Measurements from ENCODE around the gene AREL1. TPM values are rescaled to one million over a fixed set of nuclear protein-coding genes. Genes with fewer than 3 reads are reported as not detected.

Gene AREL1
- total and polyA plus RNA-seq, 9 donors = 13.9 to 23.4 (median 18.5) TPM

DNA sequence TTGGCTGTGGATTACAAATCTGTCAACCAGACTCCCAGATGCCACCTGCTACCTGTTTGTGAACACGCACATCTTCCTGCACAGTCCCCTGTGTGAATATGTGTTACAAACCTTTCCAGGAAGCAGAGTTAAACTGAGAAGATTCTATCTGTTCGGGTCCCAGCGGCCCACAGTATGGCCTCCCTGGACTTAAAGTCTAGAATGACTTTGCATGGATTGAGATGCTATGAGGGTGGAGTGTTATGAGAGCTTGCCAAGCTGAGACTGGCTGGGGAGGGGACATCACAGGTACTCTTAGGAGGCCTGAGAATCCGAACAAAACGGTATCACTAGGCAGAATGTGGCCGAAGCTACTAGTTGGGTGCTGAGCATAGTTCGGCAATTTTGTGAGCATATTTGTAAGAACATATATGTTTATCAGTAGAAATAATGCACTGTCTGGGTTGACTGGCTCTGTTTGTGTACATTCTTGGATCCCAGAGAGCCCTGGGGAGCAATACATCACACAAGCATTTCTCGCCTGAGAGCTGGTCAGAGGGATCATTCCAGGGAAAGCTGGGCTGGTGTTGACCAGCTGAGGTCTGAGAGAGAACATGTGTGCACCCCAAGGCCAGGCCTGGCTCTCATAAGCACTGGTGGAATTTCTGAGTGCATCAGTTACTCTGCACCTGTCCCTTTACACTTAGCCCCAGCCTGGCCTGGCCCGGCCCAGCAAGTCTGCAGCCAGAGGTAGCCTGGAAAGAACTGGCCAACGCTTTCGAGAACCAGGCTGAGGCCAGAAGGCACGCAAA is 71.1 kb downstream of the AREL1 start:
- peak; percentile 88 for DNase-seq
- WGBS (ENCODE audit: insufficient coverage) = 54% methylated on average over 8 of the region's 12 CpGs
- H3K4me1 ChIP-seq (ENCODE audit: control insufficient read depth, insufficient read depth, low read length) = peaks cover 46% of the 10 kb centered on the region
- no peak overlapping the region for H3K4me3 ChIP-seq (ENCODE audit: low read length)
- H3K9me3 ChIP-seq (replicated peaks; ENCODE audit: control insufficient read depth, low read depth, low read length) = no peaks in the 10 kb centered on the region
- no peaks in the 10 kb centered on the region for H3K36me3 ChIP-seq (ENCODE audit: control insufficient read depth, insufficient read depth, low read length)
- no peaks in the 10 kb centered on the region for H3K27me3 ChIP-seq (ENCODE audit: control insufficient read depth, insufficient read depth, low read length)
- peak overlapping the region; percentile 20 for H3K27ac ChIP-seq (ENCODE audit: low read length)

DNA sequence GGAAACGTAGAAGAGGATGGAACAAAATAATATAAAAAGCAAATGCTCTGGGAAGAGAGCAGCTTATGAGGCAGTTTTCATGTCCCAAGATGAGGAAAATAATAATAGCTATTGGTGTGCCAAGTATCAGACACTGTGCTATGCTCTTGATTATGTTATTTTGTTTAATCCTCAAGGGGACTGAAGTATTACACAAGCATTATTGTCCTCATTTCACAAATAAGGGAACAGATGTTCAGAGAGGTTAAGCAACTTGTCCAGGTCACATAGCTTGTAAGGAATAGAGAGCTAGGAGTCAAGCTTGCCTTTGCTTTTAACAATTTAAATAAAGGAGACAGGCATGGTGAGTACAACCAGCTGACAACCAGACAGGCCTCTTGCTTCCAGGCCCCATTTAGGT is 73.9 kb downstream of the AREL1 start:
- Histone ChIP-seq H3K9me3 (replicated peaks; ENCODE audit: control insufficient read depth, low read depth, low read length) (no peaks in the 10 kb centered on the region), H3K4me1 (ENCODE audit: control insufficient read depth, insufficient read depth, low read length) (peaks cover 64% of the 10 kb centered on the region), H3K27ac (ENCODE audit: low read length) (no peak overlapping the region), H3K27me3 (ENCODE audit: control insufficient read depth, insufficient read depth, low read length) (no peaks in the 10 kb centered on the region), H3K4me3 (ENCODE audit: low read length) (no peak overlapping the region), H3K36me3 (ENCODE audit: control insufficient read depth, insufficient read depth, low read length) (no peaks in the 10 kb centered on the region)
- WGBS (ENCODE audit: insufficient coverage) = 40% methylated on average over 1 of the region's 1 CpG
- DNase-seq = peak; percentile 72

DNA sequence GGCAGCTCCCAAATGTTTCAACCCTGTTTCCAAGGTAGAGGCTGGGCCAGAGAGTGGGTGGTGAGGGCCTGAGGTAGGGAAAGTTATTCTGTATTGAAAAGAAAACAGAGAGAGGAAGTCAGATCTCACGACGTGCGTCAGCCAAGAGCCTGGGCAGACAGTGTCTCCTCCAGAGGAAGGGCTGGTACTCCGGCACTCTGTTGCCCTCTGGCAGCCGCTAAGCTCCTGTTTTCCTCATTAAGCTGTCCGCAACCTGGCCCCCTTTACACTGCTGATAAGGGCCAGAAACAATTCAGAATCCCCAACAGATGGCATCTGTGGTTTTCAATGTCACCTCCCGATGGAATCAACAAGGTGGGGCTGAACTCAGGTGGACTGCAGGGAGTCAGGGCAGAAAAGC is 74.8 kb downstream of the AREL1 start:
- DNase-seq = no peak
- Histone ChIP-seq H3K4me3 (ENCODE audit: low read length) (no peak overlapping the region), H3K4me1 (ENCODE audit: control insufficient read depth, insufficient read depth, low read length) (peaks cover 64% of the 10 kb centered on the region), H3K9me3 (replicated peaks; ENCODE audit: control insufficient read depth, low read depth, low read length) (no peaks in the 10 kb centered on the region), H3K27me3 (ENCODE audit: control insufficient read depth, insufficient read depth, low read length) (no peaks in the 10 kb centered on the region), H3K36me3 (ENCODE audit: control insufficient read depth, insufficient read depth, low read length) (no peaks in the 10 kb centered on the region), H3K27ac (ENCODE audit: low read length) (no peak overlapping the region)
- WGBS (ENCODE audit: insufficient coverage) = 44% methylated on average over 6 of the region's 7 CpGs

- no peaks in the 10 kb centered on the region for H3K27me3 ChIP-seq (ENCODE audit: control insufficient read depth, insufficient read depth, low read length)
- WGBS (ENCODE audit: insufficient coverage) = 0% methylated on average over 1 of the region's 3 CpGs
- H3K27ac ChIP-seq (ENCODE audit: low read length) = no peak overlapping the region
- DNase-seq = no peak
- no peaks in the 10 kb centered on the region for H3K9me3 ChIP-seq (replicated peaks; ENCODE audit: control insufficient read depth, low read depth, low read length)
- H3K4me1 ChIP-seq (ENCODE audit: control insufficient read depth, insufficient read depth, low read length) = peaks cover 61% of the 10 kb centered on the region
- H3K4me3 ChIP-seq (ENCODE audit: low read length) = no peak overlapping the region
- H3K36me3 ChIP-seq (ENCODE audit: control insufficient read depth, insufficient read depth, low read length) = no peaks in the 10 kb centered on the region
These were observed 75.7 kb downstream of the AREL1 start for GRCh38 chr14:74637178-74637550.

- WGBS (ENCODE audit: insufficient coverage) = 40% methylated on average over 1 of the region's 10 CpGs
- Histone ChIP-seq H3K4me3 (ENCODE audit: low read length) (no peak overlapping the region), H3K9me3 (replicated peaks; ENCODE audit: control insufficient read depth, low read depth, low read length) (no peaks in the 10 kb centered on the region), H3K27ac (ENCODE audit: low read length) (no peak overlapping the region), H3K27me3 (ENCODE audit: control insufficient read depth, insufficient read depth, low read length) (no peaks in the 10 kb centered on the region), H3K36me3 (ENCODE audit: control insufficient read depth, insufficient read depth, low read length) (no peaks in the 10 kb centered on the region), H3K4me1 (ENCODE audit: control insufficient read depth, insufficient read depth, low read length) (peaks cover 61% of the 10 kb centered on the region)
- no peak for DNase-seq
These were observed 76.3 kb downstream of the AREL1 start for GRCh38 chr14:74636424-74637177.

DNA sequence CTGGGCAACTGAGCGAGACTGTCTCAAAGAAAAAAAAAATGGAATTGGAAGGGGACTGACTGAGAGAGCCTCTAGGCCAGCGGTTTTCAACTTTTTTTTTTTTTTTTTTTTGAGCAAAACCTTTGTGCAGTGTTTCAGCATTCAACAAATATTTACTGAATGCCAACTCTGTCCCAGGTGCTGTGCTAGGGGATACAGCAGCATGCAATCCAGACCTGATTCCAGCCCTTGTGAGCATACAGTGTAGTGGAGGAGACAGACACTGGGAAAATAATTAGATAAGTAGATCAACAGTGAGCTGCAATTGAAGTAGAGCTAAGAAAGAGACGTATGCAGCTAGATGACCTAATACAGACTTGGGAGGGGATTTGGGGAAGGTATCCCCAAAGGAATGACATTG is 77.0 kb downstream of the AREL1 start:
- Histone ChIP-seq H3K4me1 (ENCODE audit: control insufficient read depth, insufficient read depth, low read length) (peaks cover 61% of the 10 kb centered on the region), H3K4me3 (ENCODE audit: low read length) (no peak overlapping the region), H3K27ac (ENCODE audit: low read length) (no peak overlapping the region), H3K36me3 (ENCODE audit: control insufficient read depth, insufficient read depth, low read length) (no peaks in the 10 kb centered on the region), H3K27me3 (ENCODE audit: control insufficient read depth, insufficient read depth, low read length) (no peaks in the 10 kb centered on the region), H3K9me3 (replicated peaks; ENCODE audit: control insufficient read depth, low read depth, low read length) (no peaks in the 10 kb centered on the region)
- no peak for DNase-seq
- 10% methylated on average over 1 of the region's 3 CpGs for WGBS (ENCODE audit: insufficient coverage)

GRCh38 chr14:74634964-74635363 is 77.9 kb downstream of the AREL1 start:
- H3K9me3 ChIP-seq (replicated peaks; ENCODE audit: control insufficient read depth, low read depth, low read length) = no peaks in the 10 kb centered on the region
- peak overlapping the region; percentile 31 for H3K27ac ChIP-seq (ENCODE audit: low read length)
- H3K27me3 ChIP-seq (ENCODE audit: control insufficient read depth, insufficient read depth, low read length) = no peaks in the 10 kb centered on the region
- 0% methylated on average over 1 of the region's 2 CpGs for WGBS (ENCODE audit: insufficient coverage)
- no peak overlapping the region for H3K4me3 ChIP-seq (ENCODE audit: low read length)
- peak; percentile 95 for DNase-seq
- H3K36me3 ChIP-seq (ENCODE audit: control insufficient read depth, insufficient read depth, low read length) = no peaks in the 10 kb centered on the region
- peaks cover 60% of the 10 kb centered on the region for H3K4me1 ChIP-seq (ENCODE audit: control insufficient read depth, insufficient read depth, low read length)

DNA sequence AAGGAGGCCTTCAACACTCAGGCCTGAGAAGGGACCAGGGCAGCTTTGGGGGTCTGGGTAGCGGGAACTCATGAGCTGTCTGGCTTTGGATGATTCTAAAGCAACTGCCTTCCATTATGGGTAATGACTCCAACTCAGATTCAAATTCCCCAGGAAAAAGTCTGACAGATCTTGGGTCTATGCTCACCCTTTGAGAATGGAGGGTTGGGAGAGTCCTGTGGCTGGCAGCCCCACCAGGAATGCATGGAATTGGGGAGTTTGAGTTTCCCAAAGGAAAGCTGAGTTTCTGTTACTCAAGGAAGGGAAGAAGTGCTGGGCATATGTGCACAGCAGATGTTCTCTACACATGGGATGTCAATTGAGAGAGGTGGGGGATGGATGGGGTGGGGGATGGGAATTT is 78.4 kb downstream of the AREL1 start:
- no peak for DNase-seq
- H3K27ac ChIP-seq (ENCODE audit: low read length) = peak overlapping the region; percentile 31
- H3K27me3 ChIP-seq (ENCODE audit: control insufficient read depth, insufficient read depth, low read length) = no peaks in the 10 kb centered on the region
- H3K9me3 ChIP-seq (replicated peaks; ENCODE audit: control insufficient read depth, low read depth, low read length) = no peaks in the 10 kb centered on the region
- H3K36me3 ChIP-seq (ENCODE audit: control insufficient read depth, insufficient read depth, low read length) = no peaks in the 10 kb centered on the region
- peaks cover 60% of the 10 kb centered on the region for H3K4me1 ChIP-seq (ENCODE audit: control insufficient read depth, insufficient read depth, low read length)
- H3K4me3 ChIP-seq (ENCODE audit: low read length) = no peak overlapping the region
- no CpG with 5 or more reads among the region's 1 CpG for WGBS (ENCODE audit: insufficient coverage)

- WGBS (ENCODE audit: insufficient coverage) = 49% methylated on average over 13 of the region's 15 CpGs
- peak; percentile 78 for DNase-seq
- H3K27ac ChIP-seq (ENCODE audit: low read length) = no peak overlapping the region
- no peaks in the 10 kb centered on the region for H3K9me3 ChIP-seq (replicated peaks; ENCODE audit: control insufficient read depth, low read depth, low read length)
- H3K4me3 ChIP-seq (ENCODE audit: low read length) = no peak overlapping the region
- no peaks in the 10 kb centered on the region for H3K27me3 ChIP-seq (ENCODE audit: control insufficient read depth, insufficient read depth, low read length)
- H3K4me1 ChIP-seq (ENCODE audit: control insufficient read depth, insufficient read depth, low read length) = peaks cover 36% of the 10 kb centered on the region
- H3K36me3 ChIP-seq (ENCODE audit: control insufficient read depth, insufficient read depth, low read length) = no peaks in the 10 kb centered on the region
These were observed 81.8 kb downstream of the AREL1 start for GRCh38 chr14:74630881-74631690.

GRCh38 chr14:74628418-74628817 is 84.5 kb downstream of the AREL1 start:
- H3K9me3 ChIP-seq (replicated peaks; ENCODE audit: control insufficient read depth, low read depth, low read length) = no peaks in the 10 kb centered on the region
- 82% methylated on average over 5 of the region's 5 CpGs for WGBS (ENCODE audit: insufficient coverage)
- H3K27me3 ChIP-seq (ENCODE audit: control insufficient read depth, insufficient read depth, low read length) = no peaks in the 10 kb centered on the region
- no peaks in the 10 kb centered on the region for H3K36me3 ChIP-seq (ENCODE audit: control insufficient read depth, insufficient read depth, low read length)
- H3K27ac ChIP-seq (ENCODE audit: low read length) = no peak overlapping the region
- DNase-seq = no peak
- peaks cover 16% of the 10 kb centered on the region for H3K4me1 ChIP-seq (ENCODE audit: control insufficient read depth, insufficient read depth, low read length)
- no peak overlapping the region for H3K4me3 ChIP-seq (ENCODE audit: low read length)
